ENCODE results near the gene GPD2.

The GPD2 gene

GRCh38 chr2:156436497-156437085, 412 bp downstream of the GPD2 start:
- DNase-seq = peak in 1 of 2 donors; percentile 17

GRCh38 chr2:156437272-156437930, 1.2 kb downstream of the GPD2 start:
- DNase-seq = peak in 1 of 2 donors; percentile 52

GRCh38 chr2:156437931-156438410, 1.8 kb downstream of the GPD2 start:
- DNase-seq = no peak

DNA sequence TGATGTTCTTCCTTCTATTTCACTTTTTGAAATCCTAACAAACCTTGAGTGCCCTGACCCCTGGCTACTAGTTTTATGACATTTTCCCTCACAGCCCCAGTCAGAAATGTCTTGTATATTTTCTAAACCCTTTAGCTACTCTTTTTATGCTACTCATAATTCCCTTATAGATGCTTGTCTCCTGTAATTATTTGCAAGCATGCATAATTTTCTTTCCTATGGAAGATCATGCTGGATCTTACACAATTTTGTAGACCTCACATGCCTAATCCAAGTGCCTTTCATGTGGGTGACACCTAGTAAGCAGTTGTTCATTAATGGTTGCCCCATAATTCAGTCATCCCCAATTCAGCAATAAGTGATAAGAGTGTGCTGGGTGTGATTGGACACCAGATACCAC, 6.9 kb downstream of the GPD2 start:
- no peak for DNase-seq

DNA sequence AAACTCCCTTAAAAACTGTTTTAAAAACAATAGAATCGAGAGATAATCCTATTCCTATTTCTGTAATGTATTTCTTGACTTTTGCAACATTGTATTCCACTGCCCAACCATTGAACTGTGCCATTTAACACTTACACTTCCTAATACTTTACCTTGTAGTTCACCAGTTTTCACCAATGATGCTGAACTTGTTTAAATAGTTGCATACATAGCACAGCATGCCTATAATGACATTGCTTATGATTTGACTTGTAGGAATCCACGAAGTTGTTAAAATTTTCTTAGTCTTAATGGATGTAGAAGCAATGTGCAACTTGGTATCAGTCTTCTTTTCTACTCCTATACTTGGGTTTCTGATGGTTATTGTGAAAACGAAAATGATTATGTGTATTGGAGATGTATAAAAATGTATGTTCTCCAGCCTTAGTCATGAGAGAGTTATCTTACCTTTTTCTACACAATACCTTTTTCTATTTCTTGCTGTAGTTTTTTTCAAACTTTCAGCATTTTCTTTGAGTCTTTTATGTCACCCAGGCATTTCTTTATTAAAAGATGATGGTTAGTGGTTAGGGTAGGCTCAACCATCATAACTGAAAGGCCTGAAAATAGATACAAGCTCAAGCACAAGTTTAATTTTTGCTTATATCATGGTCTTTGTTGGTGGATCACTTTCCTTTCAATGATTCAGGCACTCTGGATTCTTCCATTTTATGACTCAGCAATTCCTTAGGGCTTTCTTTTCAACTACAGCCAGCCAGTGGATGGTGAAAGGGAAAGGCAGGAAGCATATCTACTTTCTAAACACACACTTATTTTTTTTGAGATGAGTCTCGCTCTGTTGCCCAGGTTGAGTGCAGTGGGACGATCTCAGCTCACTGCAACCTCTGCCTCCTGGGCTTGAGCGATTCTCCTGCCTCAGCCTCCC, 9.4 kb downstream of the GPD2 start:
- no peak for DNase-seq

- DNase-seq = no peak
Measured at GRCh38 chr2:156447761-156448160, 11.6 kb downstream of the GPD2 start.

- DNase-seq = no peak
Measured at GRCh38 chr2:156448766-156449165, 12.6 kb downstream of the GPD2 start.

DNA sequence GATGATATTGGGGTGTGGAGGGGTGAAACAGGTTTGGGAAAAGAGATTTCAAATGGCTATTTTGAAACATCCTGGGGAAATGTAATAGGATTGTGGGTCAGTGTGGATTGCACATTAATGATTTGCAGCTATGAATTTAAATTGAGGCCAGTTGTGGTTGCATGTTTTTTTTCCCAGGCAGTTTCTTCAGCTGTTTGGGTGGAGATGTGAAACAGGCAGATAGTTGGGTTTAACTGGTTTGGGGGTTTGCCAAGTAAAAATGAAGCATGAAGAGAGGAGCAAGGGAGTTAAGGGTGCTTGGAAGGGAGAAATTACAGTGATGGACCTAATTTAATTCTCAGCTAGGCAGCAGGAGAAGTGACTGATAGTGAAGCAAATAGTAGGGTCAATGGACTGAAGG, 16.8 kb downstream of the GPD2 start:
- no peak for DNase-seq

DNA sequence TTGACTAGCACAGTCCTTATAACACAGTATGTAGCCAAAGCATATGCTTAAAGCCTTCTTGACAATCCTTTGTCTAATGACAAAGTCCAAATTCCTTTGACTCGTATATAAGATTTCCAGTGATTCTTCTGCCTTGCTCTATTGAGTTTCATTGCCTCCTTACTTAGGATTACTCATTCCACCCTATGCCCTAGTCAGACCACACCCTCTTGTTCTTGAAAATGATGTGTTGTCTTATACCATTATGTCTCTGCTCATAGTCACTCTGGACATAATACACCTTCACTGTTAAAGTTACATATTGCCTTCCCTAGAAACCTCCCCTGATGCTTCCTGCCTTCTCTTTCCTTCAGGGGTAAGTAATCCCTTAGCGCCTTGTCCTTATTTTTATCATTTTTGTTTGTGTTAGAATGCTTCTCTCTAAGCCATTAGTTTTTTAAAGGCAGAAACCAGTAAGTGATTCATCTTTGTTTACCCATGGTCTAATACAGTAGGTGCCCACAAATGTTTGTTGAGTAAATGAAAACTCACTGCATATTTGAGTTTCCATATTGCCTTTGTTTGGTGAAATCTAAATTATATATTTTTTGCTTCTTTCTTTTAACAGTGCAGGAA, 19.3 kb downstream of the GPD2 start:
- no peak for DNase-seq

DNA sequence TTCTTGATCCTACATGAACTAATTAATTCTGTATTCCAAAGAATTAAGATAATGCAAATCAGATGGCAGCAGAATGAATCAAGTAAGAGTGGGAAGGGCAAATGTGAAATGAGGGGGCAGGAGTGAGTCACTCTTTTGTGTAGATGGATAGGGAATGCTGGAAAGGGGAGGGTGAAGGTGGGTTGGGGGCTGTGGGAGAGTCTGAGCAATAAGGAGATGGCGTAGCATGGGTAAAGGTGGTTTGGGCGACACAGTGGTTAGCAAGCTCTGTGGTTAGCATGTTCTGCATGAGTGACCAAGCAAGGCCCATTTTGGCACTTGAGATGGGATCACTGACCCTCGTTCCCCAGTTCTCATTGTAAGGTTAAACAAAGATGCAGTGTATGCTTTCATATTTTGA, 20.4 kb downstream of the GPD2 start:
- DNase-seq = no peak

- no peak for DNase-seq
Measured at GRCh38 chr2:156457523-156458517, 21.6 kb downstream of the GPD2 start.

DNA sequence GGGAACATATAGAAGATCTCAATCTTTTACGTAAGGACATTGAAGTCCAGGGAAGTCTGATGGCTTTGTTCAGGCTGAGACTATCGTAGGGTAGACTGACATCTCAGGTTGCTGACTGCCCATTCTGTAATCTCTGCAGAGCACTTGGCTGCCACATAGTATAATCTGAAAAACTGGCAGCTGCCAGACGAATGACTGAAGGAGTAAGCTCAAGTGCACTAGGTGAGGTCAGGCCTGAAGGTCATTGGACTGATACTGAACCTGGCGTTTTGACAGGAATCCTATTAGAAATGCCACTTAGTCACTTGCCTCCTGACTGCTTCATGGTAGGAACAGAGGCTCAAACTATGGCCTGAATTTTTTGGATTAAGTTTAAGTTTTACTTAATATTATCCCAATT, 23.5 kb downstream of the GPD2 start:
- no peak for DNase-seq

DNA sequence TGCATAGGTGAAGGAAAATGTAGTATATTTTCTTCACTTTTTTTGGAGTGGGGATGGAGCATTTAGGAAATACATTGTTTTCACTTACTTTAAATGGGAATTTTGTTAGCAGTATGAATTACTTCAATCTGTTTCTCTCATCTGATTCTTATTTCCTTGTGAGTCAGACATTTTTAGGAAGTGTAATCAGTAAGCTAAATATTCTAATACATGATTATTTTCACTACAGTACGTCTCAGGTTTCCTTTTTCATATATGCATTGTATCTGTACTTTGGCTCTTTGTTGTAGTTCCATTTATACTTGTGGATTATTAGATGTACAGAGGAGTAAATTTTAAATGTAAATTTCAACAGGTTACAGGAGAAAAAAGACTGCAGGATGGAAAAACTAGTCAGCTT, 27.9 kb downstream of the GPD2 start:
- no peak for DNase-seq

DNA sequence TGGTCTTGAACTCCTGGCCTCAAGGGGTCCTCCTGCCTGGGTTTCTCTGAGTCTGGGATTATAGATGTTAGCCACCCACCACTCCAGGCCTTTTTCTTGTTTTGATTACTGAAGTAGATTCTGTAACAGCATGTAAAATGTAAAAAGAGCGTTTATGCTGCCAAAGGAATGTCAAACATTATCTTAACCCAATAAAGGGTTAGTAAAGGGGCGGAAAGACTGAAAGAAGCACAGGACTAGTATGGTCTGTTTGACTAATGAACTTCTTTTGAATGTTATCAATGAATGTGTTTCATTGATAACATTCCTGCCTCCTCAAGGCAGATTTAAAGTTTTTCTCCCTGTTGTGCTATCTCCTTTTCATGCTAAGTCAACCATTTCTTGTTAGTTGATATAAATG, 29.4 kb downstream of the GPD2 start:
- no peak for DNase-seq

- no peak for DNase-seq
Measured at GRCh38 chr2:156466739-156467405, 30.7 kb downstream of the GPD2 start.

- DNase-seq = no peak
Measured at GRCh38 chr2:156470975-156471583, 34.9 kb downstream of the GPD2 start.

DNA sequence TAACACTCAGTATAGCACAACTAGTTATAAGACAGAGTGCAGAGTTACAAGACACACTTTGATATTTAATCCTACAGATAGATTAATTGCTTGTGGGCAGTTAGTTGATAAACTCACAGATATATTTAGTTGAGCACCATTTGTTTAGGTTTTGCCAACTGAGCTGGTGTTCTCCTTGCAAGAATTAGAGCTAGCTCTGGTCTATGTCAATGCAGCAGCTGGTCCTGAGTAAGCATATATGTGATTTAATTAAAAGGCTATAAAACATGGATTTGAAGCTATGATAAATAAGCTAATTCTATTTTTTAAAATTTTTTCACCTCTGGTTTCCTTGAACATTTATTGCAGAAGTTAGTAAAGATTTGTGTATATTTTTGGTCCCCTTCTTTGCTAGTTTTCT, 35.6 kb downstream of the GPD2 start:
- DNase-seq = no peak

DNA sequence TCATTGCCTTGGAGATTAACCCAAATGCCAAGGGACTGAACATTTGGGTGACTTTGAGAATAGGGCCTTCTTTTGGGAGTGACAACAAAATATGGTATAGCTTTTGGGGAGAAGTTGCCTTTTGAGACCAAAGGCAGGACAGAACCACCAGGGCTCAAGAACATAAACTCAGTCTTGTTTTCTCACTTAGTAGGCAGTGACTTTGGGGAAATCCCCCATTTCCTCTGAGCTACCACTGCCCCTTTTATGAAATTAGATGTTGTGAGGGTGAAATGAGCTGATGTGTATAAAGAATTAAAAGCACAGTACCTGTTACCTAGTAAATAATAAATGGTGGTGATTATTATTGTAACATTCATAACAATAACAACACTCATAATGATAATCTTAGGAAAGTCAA, 36.5 kb downstream of the GPD2 start:
- peak in 1 of 2 donors; percentile 28 for DNase-seq

DNA sequence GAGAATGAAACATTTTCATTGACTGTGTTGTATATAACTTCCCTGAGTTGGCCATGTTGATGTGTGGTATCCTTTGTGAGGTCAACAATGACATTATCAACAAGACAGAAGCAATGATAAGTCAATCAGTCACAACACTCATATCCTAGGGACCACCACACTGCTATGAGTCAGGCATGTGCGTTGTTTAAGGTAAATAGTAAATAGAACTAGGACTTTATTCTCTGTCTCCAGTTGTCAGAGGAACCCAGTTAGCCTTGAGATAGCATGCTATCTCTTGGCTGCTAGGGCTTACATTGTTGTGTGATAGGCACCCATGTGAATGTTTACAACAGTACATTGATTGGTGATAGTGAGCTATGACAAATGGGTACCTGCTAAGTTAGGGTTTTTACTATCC, 37.3 kb downstream of the GPD2 start:
- DNase-seq = no peak

DNA sequence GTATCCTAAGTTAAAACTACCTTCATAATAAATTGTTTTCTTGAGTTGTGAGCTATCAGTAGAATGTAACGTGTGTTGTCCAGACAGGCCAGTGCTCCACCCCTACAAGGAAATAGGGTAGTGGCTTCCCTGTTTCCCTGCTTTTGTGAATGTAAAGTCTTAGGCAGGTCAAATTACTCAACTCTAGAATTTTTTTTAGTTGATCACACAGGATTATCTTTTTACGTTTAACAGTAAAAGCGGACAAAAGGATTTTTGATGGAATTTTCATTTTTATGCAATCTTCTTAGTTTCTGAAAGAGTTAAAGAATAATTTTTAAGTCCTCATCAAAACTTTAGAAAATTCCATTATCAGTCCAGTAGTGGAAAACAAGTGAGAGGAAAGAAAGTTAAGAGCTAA, 38.2 kb downstream of the GPD2 start:
- no peak for DNase-seq

Measured in CD4-positive, alpha-beta T cell treated with Interleukin-1 beta for 1 hour (primary cell).